ENCODE data around the gene ERICH3.
"Not testable (repeated sequence)": the region's sequence is repeated elsewhere in the genome, so short reads cannot be mapped to it uniquely, and the experiment has no call there.

The ERICH3 gene

GRCh38 chr1:74677926-74678325, 4.3 kb upstream of the ERICH3 start:
- no peak for DNase-seq (ENCODE audit: low read depth)

- no peak for DNase-seq (ENCODE audit: low read depth)
Observed at GRCh38 chr1:74674278-74675048, 871 bp upstream of the ERICH3 start.

- not testable (repeated sequence) for DNase-seq (ENCODE audit: low read depth)
Observed at GRCh38 chr1:74670866-74671265, 2.7 kb downstream of the ERICH3 start.

- no peak for DNase-seq (ENCODE audit: low read depth)
Observed at GRCh38 chr1:74654708-74655107, 18.9 kb downstream of the ERICH3 start.

- peak; percentile 95 for DNase-seq (ENCODE audit: low read depth)
Observed at GRCh38 chr1:74652711-74653139, 20.9 kb downstream of the ERICH3 start.

GRCh38 chr1:74650561-74650960, 23.0 kb downstream of the ERICH3 start:
- DNase-seq (ENCODE audit: low read depth), result peak; percentile 81

GRCh38 chr1:74641876-74642275, 31.7 kb downstream of the ERICH3 start:
- peak; percentile 23 for DNase-seq (ENCODE audit: low read depth)

GRCh38 chr1:74641161-74641560, 32.4 kb downstream of the ERICH3 start:
- DNase-seq (ENCODE audit: low read depth), result no peak

GRCh38 chr1:74637296-74637695, 36.3 kb downstream of the ERICH3 start:
- DNase-seq (ENCODE audit: low read depth), result no peak

GRCh38 chr1:74629283-74629682, 44.3 kb downstream of the ERICH3 start:
- DNase-seq (ENCODE audit: low read depth), result no peak

GRCh38 chr1:74623716-74624115, 49.9 kb downstream of the ERICH3 start:
- no peak for DNase-seq (ENCODE audit: low read depth)

GRCh38 chr1:74620242-74620641, 53.4 kb downstream of the ERICH3 start:
- no peak for DNase-seq (ENCODE audit: low read depth)

GRCh38 chr1:74618974-74619373, 54.6 kb downstream of the ERICH3 start:
- no peak for DNase-seq (ENCODE audit: low read depth)

- no peak for DNase-seq (ENCODE audit: low read depth)
Observed at GRCh38 chr1:74613894-74614293, 59.7 kb downstream of the ERICH3 start.

- no peak for DNase-seq (ENCODE audit: low read depth)
Observed at GRCh38 chr1:74611887-74612286, 61.7 kb downstream of the ERICH3 start.

- DNase-seq (ENCODE audit: low read depth), result no peak
Observed at GRCh38 chr1:74610961-74611360, 62.6 kb downstream of the ERICH3 start.

- DNase-seq (ENCODE audit: low read depth), result no peak
Observed at GRCh38 chr1:74609810-74610371, 63.7 kb downstream of the ERICH3 start.

- no peak for DNase-seq (ENCODE audit: low read depth)
Observed at GRCh38 chr1:74596717-74597116, 76.9 kb downstream of the ERICH3 start.

GRCh38 chr1:74593887-74594866, 79.4 kb downstream of the ERICH3 start:
- DNase-seq (ENCODE audit: low read depth), result no peak

- DNase-seq (ENCODE audit: low read depth), result no peak
Observed at GRCh38 chr1:74592580-74593355, 80.8 kb downstream of the ERICH3 start.

GRCh38 chr1:74591949-74592348, 81.6 kb downstream of the ERICH3 start:
- no peak for DNase-seq (ENCODE audit: low read depth)

GRCh38 chr1:74590288-74590687, 83.3 kb downstream of the ERICH3 start:
- no peak for DNase-seq (ENCODE audit: low read depth)

Data from ELR (cell line).